CD4-positive, alpha-beta T cell treated with Interleukin-6 for 4 hours (primary cell): Measurements from ENCODE around the gene TMEM120B.
A peak's percentile ranks its signal among the peaks of the same experiment; 100 is the strongest.
"Not testable (repeated sequence)": the region's sequence is repeated elsewhere in the genome, so short reads cannot be mapped to it uniquely, and the experiment has no call there.

Experiments used
- DNase-seq: peaks from one replicate; pipeline ENCODE4 v3.0.0-alpha.2; 2020; ENCODE audit warnings: mixed read lengths

The TMEM120B gene

DNA sequence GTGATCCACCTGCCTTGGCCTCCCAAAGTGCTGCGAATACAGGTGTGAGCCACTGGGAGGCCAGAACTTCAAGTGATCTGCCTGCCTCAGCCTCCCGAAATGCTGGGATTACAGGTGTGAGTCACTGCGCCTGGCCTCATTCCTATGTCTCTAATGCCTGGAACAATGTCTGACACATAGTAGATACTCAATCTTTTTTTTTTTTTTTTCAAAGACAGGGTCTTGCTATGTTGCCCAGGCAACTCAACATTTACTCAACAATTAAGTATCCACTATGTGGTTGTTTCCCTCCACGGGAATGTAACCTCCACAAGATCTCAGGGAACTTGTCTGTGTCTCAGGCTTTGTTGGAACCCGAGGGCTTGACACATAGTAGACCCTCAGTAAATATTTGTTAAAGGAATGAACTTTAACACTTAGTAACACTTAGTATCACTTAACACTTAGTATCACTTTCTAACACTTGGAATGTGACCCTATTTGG lies 3.0 kb upstream of the TMEM120B start:
- DNase-seq: no peak

- DNase-seq: peak; percentile 38
Observed at GRCh38 chr12:121711361-121712189, 977 bp upstream of the TMEM120B start.

- peak; percentile 32 for DNase-seq
Observed at GRCh38 chr12:121712190-121712460, 427 bp upstream of the TMEM120B start.

DNA sequence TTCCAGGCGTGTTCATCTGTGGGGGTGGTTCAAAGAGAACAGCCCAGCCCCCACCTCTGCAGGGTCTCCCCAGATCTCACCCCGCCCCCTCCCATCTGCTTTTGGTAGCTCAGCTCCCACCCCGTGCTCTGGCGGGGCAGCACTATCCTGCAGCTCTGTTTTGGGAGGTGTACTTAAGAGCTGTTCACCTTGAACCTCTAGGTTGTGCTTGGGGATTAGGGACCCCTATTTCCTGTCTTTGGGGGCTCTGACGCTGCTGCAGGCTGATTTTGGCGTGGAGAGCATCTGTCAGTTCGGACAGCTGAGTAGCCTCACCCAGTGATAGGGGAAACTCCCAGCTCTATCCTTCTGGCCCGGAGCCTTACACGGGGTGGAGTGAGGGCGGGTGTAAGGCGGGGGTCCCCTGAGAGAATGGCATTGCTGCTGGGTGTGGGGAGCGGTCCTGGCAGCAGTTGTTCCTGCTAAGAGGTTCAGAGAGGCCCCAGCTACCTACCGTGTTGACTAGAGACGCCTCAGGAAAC lies 765 bp downstream of the TMEM120B start:
- DNase-seq: no peak

DNA sequence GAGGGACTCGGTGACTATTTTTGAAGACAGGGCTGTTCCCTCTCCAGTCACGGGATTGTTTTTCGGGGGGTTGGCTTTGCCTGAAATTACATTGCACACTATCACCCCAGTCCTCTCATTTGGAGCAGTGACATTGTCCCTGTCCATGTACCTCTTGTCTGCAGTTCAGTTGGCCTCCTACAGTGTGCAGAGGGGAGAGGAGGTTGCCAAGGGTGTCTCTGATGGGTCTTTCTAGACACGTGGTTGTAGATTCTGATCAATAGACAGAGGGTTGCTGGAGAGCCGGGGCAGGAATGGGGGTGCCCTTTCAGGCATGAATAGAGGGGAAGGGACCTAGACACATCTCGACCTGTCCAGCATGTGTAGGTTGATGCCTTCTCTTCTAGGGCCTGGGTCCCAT lies 1.2 kb downstream of the TMEM120B start:
- DNase-seq: no peak

DNA sequence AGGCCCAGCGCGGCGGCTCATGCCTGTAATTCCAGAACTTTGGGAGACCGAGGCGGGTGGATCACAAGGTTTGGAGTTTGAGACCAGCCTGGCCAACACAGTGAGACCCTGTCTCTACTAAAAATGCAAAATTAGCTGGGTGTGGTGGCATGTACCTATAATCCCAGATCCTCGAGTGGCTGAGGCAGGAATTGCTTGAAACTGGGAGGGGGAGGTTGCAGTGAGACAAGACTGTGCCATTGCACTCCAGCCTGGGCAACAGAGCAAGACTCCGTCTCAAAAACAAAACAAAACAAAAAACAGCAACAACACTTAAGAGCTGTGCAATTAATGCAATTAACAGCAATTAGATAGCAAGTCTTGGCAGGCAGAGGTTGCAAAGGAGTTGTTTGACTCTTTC lies 2.5 kb downstream of the TMEM120B start:
- not testable (repeated sequence) for DNase-seq

- no peak for DNase-seq
Observed at GRCh38 chr12:121715862-121716435, 3.4 kb downstream of the TMEM120B start.

DNA sequence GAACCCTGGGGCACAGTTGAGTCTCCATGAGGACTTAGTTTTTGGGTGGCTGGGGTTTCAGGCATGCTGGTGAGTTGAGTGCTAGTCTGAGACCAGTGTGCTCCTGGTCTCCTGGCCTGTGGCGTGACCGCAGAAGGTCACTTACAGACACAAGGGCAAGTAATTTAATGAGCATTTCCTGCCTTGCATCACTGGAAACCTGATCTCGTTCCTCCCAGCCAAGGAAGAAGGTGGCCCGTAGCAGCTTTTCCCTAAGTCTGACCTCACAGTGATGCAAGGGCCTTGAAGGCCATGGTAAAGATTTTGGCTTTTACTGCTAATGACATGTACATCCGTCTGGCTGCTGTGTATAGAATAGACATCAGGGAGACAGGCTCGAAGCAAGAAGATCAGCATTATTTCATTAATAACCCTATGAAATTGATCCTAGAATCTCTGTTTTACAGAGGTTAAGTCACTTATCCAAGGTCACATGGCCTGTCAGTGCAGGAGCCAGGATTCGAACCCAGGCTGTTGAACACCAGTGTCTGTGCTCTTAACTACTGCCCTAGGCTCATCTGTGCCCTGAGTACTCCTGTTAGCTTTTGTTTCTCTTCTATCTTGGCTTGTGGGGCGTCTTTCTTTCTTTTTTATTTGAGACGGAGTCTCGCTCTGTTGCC lies 4.6 kb downstream of the TMEM120B start:
- DNase-seq: no peak

DNA sequence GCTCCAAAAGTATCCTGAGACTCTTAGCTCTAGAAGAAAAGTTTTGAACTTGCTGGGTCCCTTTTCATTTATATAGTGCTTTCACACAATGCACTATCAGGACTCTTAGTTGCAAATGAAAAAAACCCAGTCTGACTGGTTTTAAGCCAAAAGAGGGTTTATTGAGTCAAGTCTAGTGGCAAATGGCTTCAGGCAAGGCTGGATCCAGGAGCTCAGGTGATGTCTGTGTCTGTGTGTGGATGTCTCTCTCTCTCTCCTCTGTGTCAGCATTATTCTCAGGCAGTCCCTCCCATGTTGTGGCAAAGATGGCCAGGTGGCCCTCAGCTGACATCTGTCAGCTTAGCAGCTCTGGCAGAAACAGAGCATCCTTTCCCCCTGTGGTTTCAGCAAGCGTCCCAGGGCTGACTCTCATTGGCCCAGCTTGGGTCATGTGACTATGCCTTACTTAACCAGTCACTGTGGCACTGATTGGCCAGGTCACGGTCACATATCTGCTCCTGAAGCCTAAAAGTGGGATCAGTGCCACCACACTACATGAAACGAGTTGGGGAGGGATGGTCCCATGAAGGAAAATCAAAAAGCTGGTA lies 6.2 kb downstream of the TMEM120B start:
- no peak for DNase-seq

- DNase-seq: no peak
Observed at GRCh38 chr12:121719926-121720414, 7.4 kb downstream of the TMEM120B start.

DNA sequence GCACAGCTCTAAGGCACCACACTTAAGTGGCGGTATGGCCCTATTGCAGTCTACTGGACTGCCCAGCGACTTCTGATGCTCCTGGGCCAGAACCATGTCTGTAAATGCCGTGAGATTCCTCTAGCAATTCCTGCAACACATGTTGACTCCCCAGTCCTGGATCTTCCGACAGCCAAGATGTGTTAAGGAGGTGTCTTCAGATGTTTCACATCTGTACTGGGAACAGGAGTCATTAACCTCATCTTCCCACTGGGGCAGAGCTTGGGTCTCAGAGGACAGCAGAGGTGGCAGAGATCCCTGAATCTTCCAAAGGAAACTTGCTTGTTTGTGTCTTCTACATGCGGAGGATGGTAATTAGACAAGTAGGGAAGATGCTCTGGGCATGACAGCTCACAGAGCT lies 8.2 kb downstream of the TMEM120B start:
- DNase-seq: no peak

DNA sequence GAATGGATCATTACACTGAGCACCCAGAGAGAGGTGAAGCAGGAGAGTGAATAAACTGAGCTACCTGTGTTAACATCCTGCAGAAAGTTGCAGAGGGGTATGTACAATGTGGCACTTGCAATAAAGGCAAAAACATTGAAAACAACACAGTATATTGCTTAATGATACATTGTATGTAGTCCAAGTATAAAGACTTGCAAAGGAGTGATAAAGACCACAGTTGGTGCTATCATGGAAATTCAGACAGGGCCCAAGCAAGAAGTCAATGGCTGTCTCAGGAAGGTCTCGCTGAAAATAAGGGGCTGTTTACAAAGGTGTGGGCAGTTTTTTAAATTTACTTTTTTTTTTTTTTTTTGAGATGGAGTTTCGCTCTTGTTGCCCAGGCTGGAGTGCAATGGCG lies 10.0 kb downstream of the TMEM120B start:
- DNase-seq: no peak

DNA sequence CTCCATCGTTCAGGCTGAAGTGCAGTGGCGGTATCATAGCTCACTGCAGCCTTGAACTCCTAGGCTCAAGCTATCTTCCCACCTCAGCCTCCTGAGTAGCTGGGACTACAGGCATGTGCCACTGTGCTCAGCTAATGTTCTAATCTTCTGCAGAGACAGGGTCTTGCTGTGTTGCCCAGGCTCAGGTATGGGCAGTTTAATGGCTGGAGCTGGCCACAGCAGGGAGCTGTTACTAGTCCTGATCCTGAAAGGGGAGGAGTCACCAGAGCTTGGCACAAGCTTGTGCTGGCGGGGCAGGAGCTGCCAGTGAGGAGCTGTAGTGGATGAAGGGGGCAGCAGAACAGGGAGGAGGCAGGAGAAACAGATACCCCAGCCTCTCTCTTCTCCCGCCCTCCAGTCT lies 10.6 kb downstream of the TMEM120B start:
- no peak for DNase-seq

DNA sequence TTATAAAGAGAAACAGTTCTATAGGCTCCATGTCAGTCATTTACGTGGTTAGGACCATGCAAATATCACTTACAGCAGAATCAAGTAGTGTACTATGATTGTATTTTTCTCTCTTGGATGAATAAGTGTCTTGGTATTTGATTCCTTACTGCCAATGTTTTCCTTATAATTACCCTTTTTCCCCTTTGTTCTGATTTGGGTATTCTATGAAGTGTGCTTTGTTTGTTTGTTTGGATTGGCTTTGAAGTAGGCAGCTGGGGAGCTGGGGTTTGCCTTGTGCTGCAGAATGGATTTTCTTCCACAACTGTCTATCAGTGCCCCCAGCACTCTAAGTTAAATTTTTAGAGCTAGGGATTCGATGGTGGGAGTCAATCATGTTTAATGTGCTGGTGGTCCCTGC lies 12.4 kb downstream of the TMEM120B start:
- DNase-seq: no peak

DNA sequence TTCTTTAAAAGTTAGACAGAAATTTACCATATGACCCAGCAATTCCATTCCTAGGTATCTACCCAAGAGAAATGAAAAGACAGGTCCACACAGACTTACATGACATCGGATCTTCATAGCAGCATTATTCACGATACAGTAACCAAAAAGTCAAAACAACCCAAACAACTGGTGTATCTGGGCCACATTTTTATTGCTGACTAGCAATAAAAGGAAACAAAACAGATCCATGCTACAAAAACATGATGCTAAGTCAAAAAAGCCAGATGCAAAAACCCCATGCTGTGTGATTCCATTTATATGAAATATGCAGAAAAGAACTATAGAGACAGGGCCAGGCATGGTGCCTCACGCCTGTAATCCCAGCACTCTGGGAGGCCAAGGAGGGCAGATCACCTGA lies 12.9 kb downstream of the TMEM120B start:
- DNase-seq: no peak

DNA sequence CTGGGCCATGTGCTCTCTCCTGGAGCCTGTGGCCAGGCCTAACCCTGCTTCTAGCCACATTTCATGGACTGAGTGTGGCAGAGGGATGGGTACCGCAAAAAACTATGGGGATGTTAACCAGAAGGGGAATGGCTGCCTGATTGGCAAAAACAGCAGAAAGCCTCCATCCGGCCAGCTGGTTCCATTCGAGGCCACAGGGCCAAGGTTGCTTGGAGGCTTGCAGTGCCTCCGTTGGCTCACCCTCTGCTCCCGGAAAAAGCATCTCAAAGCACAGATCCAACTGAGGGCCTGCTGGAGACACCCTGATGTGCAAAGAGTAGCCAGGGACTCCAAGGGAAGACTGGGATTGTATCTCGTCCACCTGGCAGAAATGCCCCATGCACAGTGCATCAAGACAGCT lies 16.5 kb downstream of the TMEM120B start:
- no peak for DNase-seq

DNA sequence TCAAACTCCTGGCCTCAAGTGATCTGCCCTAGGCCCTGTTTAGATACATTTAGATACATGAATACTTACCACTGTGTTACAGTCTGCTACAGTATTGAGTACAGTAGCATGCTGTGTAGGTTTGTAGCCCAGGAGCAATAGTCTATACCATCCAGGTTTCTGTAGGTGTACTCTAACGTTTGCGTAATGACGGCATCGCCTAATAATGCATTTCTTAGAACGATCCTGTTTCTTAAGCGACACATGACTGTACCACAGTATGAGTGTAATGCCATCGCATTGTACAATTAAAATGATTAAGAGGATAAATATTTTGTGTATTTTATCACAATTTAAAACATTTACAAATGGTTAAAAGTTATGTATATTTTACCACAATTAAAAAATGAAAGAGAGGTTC lies 18.9 kb downstream of the TMEM120B start:
- no peak for DNase-seq

GRCh38 chr12:121733849-121734248 lies 21.3 kb downstream of the TMEM120B start:
- no peak for DNase-seq

DNA sequence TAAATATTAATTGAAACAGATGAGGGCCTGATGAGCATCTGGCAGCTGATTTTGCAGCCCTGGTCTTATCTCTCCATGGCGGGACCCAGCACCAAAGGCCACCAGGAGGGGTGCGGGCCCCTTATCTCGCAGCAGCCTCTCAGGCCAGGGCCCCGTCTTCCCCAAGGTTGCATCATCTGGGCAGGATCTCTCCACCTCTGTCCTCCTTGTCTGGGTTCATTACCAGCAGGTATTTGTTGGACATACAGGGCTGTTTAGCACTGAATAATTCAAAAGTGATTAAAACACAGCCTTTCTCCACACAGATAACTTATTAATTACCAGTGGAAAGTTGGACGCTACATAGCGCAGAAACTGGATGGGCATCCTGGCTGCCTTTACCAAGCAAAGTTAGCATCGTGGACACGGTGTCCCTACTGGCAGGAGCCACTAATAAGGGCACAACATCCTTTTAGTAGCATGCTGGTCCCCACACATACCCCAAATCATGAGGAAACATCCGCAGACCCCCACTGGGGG lies 25.8 kb downstream of the TMEM120B start:
- DNase-seq: no peak

- no peak for DNase-seq
Observed at GRCh38 chr12:121740847-121741246, 28.3 kb downstream of the TMEM120B start.

DNA sequence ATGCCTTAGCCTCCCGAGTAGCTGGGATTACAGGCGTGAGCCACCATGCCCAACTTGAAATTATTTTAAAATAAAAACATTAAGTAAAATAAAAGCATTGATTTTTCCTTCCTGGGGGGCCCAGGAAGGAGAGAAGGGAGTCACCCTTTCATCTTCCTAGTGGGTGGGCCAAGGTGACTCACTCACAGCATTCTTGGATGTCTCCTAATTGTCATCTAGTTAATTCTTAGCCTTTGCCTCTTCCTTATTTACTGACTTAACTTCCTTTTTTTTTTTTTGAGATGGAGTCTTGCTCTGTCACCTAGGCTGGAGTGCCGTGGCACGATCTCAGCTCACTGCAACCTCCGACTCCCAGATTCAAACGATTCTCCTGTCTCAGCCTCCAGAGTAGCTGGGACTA lies 29.2 kb downstream of the TMEM120B start:
- no peak for DNase-seq

- not testable (repeated sequence) for DNase-seq
Observed at GRCh38 chr12:121745545-121745944, 33.0 kb downstream of the TMEM120B start.

DNA sequence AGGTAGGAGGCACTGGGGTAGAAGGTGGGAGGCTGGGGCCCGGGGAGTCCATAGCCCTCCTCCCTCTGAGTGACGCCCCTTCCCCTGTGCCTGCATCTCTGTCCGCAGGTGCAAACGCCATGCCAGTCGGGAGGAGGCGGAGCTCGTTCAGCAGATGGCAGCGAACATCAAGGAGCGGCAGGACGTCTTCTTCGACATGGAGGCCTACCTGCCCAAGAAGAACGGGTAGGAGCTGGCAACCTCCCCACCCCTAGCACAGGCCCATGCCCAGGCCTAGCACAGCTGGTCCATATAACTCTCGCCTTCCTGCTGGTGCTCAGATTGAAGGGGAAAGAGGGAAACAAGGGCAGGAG lies 35.6 kb downstream of the TMEM120B start:
- DNase-seq: no peak
